Astrocyte of the spinal cord (primary cell): ENCODE measurements around the gene SV2B.

Source experiments
- DNase-seq: peaks from one replicate; pipeline ENCODE4 v3.0.0; 2011; ENCODE audit warnings: low read depth, low spot score
- H3K4me3 ChIP-seq: 2 replicates; pipeline ENCODE4 v1.5.1; 2011; ENCODE audit warnings: low read depth, mild to moderate bottlenecking, low read length, moderate library complexity
- CTCF ChIP-seq: IDR thresholded peaks from 2 replicates; pipeline ENCODE4 v1.5.1; 2012; ENCODE audit warnings: low read depth, mild to moderate bottlenecking, low read length, inconsistent platforms
- in situ Hi-C: cut with HindIII; loops from 2 replicates; pipeline ENCODE4 v1.10.0; 2017; ENCODE audit warnings: low sequenced_read_pairs

SV2B gene

DNA sequence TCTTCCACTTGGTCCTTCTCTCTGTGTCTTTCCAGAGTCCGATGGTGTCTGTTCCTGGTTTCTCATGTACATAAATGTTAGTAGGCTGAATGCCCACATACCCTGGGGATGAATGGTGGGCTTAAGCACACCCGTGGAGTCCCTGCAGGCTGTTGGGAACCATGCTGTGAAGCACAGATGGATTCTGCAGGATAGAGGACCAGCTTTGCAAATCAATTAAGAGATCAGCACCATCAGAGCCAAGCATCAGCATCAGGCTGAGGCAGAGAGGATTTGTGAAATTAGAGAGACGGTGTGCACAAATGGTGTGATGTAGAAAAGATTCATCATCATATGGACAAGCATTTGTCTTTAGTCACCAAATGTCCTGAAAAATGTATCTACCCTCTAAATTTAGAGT lies 127.1 kb downstream of the SV2B start:
- in situ Hi-C loops, result no loop called here
- DNase-seq, result no peak
- TF ChIP-seq CTCF, result no peak
- no peak overlapping the region for H3K4me3 ChIP-seq

DNA sequence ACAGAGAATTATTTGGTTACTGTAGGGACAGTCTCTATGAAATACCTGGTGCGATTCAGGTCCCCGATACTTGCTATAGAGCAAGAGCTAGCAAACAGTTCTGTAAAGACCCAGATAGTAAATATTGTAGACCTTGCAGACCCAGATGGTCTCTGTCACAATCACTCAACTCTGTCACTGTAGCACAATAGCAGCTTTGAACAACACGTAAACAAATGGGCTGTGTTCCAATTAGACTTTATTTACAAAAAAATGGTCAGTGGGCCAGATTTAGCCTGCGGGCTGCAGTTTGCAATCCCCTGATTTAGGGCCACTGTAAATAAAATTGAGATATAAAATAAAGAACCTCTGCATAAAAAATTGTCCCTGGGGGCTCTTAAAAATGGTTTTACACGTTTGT lies 127.7 kb downstream of the SV2B start:
- in situ Hi-C loops, result no loop called here
- no peak overlapping the region for H3K4me3 ChIP-seq
- DNase-seq, result no peak
- no peak for TF ChIP-seq CTCF

- no peak overlapping the region for H3K4me3 ChIP-seq
These were observed 128.3 kb downstream of the SV2B start for GRCh38 chr15:91228383-91228782.

GRCh38 chr15:91228890-91229289 lies 128.8 kb downstream of the SV2B start:
- in situ Hi-C loops, result no loop called here
- no peak for DNase-seq
- H3K4me3 ChIP-seq, result no peak overlapping the region
- no peak for TF ChIP-seq CTCF

More at GRCh38 chr15:91228383-91228782, 128.3 kb downstream of the SV2B start:
- in situ Hi-C loops, result no loop called here
- no peak for TF ChIP-seq CTCF
- DNase-seq, result no peak

DNA sequence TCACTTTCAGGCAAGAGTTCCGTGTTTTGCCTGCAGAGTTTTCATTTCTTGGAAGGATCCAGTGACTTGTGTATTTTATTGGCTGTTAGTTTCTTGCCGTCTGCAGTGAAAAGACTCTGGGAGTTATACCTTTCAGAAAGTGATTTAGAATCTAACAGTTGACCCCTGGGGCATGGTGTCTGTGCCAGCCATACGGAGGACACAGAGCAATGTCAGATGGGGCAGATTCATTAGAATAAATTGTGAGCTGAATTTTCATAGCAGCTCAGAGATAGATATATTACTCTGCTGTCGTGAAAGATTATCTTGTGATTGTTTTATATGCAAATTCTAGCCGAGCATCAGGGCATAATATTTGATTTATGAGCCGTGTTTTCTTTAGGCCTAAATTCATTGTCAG lies 131.6 kb downstream of the SV2B start:
- no peak for DNase-seq
- TF ChIP-seq CTCF, result no peak
- in situ Hi-C loops, result no loop called here
- H3K4me3 ChIP-seq, result no peak overlapping the region

DNA sequence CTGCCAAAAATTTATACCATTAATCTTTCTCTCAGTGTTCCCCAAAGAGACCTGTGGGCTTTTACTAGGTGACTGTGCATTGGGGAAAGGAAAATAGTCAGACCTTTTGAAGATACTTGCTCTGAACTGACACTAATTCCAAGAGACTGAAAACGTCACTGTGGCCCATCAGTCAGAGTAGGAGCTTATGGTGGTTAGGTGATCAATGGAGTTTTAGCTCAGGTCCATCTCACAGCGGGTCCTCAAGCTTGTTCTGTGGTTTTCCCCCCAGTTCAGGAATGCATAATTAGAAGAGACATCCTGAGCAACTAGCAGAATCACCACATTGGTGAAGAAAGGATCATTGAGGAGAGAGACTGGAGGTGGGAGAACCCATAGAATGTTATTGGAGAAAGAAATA lies 134.7 kb downstream of the SV2B start:
- no peak for TF ChIP-seq CTCF
- no peak for DNase-seq
- in situ Hi-C loops, result no loop called here
- no peak overlapping the region for H3K4me3 ChIP-seq

GRCh38 chr15:91235376-91235775 lies 135.3 kb downstream of the SV2B start:
- in situ Hi-C loops, result no loop called here

More at GRCh38 chr15:91235376-91235775, 135.3 kb downstream of the SV2B start:
- no peak for TF ChIP-seq CTCF
- no peak for DNase-seq
- H3K4me3 ChIP-seq, result no peak overlapping the region
